Coronary artery (tissue), 2 donors: Measurements from ENCODE around the gene CRAT.

Experiments
- DNase-seq: peaks from one replicate; pipeline ENCODE4 v3.0.0-alpha.2; 2017; ENCODE audit warnings: low spot score
- H3K27ac ChIP-seq, 2 donors: fragments of 200-600 bp; sonication (generic); one replicate each; pipeline ENCODE4 v1.5.1; 2016 to 2019
- H3K4me3 ChIP-seq: fragments of 200-600 bp; sonication (generic); 2 replicates; pipeline ENCODE4 v1.5.1; 2016; ENCODE audit warnings: mild to moderate bottlenecking, moderate library complexity
- TF ChIP-seq, protein P1 (sequence below): fragments of 200-600 bp; sonication (generic); IDR thresholded peaks from one replicate; pipeline ENCODE4 v1.5.1; 2019; ENCODE audit warnings: antibody characterized with exemption

CRAT gene

DNA sequence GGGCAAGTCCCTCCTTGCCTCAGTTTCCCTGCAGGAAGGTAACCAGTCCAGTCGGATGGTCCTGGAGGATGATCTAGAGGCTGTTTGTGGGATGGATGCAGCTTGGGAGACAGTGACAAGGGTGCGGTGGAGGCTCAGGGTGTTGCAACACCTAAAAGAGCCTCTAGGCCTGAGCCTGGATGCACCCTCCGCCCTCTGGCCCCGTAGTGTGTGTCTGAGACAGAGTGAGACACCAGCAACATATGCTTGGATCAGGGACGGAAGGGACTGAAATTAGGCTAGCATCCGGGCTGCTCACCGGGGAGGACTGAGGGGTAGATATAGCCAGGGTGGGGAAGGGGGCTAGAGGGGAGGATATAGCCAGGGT, 1.1 kb downstream of the CRAT start:
- Histone ChIP-seq H3K27ac (peak overlapping the region in 1 of 2 donors; percentile 91), H3K4me3 (peak overlapping the region; percentile 99)
- TF ChIP-seq, protein P1, sequence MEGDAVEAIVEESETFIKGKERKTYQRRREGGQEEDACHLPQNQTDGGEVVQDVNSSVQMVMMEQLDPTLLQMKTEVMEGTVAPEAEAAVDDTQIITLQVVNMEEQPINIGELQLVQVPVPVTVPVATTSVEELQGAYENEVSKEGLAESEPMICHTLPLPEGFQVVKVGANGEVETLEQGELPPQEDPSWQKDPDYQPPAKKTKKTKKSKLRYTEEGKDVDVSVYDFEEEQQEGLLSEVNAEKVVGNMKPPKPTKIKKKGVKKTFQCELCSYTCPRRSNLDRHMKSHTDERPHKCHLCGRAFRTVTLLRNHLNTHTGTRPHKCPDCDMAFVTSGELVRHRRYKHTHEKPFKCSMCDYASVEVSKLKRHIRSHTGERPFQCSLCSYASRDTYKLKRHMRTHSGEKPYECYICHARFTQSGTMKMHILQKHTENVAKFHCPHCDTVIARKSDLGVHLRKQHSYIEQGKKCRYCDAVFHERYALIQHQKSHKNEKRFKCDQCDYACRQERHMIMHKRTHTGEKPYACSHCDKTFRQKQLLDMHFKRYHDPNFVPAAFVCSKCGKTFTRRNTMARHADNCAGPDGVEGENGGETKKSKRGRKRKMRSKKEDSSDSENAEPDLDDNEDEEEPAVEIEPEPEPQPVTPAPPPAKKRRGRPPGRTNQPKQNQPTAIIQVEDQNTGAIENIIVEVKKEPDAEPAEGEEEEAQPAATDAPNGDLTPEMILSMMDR = no peak
- DNase-seq = no peak

DNA sequence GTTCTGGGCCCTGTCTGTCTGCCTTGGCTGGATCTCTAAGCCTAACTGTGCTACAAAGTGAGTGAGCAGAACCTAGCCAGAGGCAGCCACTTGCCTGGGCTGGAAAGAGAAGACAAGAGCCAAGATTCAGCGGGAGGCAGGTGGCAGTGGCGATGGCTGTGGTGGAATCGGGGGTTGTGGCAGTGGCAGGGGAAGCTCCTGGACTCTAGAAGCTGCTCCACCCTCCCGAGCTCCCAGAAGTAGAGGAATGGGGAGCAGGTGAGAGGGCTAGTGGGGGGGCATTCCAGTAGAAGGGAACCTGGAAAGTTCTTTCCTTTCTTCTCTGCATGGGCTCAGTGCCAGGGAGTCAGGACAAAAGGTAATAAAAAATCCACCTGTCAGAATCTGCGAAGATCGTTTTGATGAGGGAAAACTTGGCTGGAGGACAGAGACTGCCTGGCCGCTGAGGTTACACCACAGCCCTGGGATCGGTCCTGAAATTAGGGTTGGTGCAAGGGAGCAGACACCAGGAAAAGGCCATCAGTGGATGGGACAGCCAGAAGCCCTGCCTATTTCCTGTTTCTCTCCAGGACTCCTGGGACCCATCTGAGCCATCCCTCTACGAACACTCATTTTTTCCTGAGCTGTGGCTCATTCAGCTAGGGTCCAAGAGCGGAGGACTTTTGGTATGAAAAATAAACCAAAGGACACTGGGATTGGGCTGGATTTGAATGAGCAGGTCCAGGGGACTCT, 1.6 kb downstream of the CRAT start:
- TF ChIP-seq, protein P1 = no peak
- Histone ChIP-seq H3K4me3 (peak overlapping the region; percentile 99), H3K27ac (peak overlapping the region in 1 of 2 donors; percentile 91)
- DNase-seq = no peak

DNA sequence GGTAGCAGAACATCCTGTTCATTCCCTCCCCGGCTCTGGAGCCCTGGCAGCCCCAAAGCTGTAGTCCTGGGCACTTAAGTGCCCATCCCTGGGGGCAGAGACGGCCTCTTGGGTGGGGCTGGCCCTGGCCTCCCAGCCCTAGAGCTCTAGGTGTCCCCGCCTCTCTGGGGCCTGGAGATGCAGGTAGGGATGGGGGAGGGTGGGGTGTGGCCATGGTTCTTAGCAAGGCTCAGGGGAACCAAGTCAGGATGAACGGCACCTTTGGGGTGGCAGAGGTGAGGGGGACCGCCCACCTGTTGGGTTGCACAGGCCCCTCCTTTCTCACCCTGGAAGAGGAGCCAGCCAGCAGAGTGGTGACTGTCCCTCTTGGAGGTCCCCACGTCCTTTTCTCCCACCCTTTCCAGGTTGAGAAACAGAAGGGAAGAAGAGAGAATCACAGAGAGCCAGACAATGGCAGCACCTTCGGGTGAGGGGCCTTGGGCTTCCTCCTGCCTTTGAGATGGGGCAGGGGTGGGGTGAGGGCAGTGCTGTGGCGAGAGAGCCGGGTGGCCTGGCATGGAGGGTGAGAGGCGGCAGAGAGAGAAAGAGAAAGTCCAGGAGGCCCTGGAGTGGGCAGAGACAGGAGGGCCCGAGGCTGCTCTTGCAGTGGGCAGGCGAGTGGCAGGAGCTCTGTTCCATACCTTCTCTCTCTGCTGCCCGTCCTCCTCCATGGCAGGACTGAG, 2.3 kb downstream of the CRAT start:
- H3K4me3 ChIP-seq = no peak overlapping the region
- no peak for DNase-seq
- no peak overlapping the region for H3K27ac ChIP-seq
- TF ChIP-seq, protein P1 = no peak

DNA sequence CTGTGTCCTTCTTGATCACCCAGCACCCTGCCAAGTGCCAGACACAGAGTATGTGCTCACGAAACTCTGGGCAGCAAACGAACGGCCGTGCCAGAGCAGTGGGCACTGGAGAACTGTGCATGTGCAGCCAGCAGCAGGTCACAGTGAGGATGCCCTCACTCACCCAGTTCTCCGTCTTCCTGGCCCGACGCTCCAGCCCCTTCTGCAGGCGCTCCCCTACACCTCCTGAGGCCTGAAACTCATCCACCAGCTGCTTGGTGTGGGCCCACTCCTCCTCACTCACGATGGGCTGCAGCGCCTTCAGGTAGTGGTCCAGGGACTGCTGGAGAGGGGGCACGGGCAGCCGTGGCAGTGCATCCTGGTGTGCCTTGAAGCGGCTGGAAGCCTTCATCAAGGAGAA, 2.9 kb downstream of the CRAT start:
- no peak overlapping the region for H3K27ac ChIP-seq
- no peak for DNase-seq
- TF ChIP-seq, protein P1 = no peak

DNA sequence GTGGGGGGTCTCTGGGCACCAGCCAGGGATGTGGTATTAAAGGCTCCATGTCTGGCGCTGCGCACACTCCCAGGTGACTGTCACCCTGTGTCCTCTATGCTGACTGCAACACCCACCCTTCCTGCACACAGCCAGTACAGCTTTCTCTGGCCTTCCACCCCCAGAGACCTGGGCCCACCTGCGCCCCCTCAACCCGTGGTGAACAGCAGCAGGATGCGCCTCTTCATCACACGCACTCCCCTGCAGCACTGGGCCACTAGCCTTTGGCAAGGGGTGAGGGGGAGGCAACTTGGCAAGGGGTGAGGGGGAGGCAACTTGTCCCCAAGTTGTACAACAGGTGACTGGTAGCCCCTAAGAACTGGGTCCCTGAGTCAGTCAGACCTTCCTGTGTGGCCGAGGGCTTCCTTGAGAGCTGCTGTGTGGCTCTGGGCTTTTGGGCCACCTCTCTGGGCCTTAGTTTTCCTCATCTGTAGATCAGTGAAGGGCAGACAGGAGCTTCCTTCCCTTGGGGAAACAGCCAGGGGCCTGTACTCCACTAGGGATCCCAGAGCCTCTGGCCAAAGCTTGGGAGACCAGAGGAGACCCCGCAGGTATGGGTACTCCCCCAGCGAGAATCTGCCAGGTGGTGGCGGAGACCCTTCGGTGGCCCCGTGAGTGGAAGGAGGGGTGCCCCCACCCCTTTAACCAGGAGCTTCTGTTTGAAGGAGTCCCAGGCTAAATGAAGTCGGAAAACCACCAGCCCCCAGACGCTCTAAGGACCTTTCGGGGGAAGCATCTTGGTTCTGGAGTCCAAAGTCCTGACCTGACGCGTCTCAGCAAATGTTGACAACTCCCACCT, 4.5 kb downstream of the CRAT start:
- Histone ChIP-seq H3K4me3 (no peak overlapping the region), H3K27ac (no peak overlapping the region)
- no peak for DNase-seq
- TF ChIP-seq, protein P1 = no peak

More for the DNA sequence above, 2.9 kb downstream of the CRAT start:
- H3K4me3 ChIP-seq = no peak overlapping the region

DNA sequence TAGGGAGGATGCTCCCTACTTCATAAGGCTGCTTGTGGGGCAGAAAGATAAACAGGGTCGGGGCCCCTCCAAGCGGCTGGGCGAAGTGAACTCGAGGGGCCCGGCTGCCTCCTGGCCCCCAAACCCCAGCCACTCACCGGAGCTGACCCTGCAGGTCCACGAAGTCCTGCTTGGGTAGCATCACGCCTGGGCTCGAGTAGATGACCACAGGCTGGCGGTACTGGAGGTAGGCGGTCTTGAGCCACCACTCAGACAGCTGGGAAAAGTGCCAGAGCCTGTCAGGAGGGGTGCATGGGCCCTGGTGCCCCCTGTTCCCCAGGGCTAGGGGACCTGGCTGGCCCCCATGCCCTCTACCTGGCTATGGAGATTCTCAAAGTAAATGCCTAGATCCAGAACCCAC, 6.5 kb downstream of the CRAT start:
- Histone ChIP-seq H3K4me3 (no peak overlapping the region), H3K27ac (no peak overlapping the region)
- TF ChIP-seq, protein P1 = no peak
- no peak for DNase-seq
